Amniotic epithelial cell (primary cell): ENCODE measurements around the gene MPND.
"Not testable (repeated sequence)": the region's sequence is repeated elsewhere in the genome, so short reads cannot be mapped to it uniquely, and the experiment has no call there.

Source experiments
- DNase-seq: peaks from one replicate; pipeline ENCODE4 v3.0.0-alpha.2; 2010; ENCODE audit warnings: low read depth

Gene MPND

GRCh38 chr19:4320419-4320818 lies 22.9 kb upstream of the MPND start:
- no peak for DNase-seq

GRCh38 chr19:4322942-4323665 lies 20.3 kb upstream of the MPND start:
- no peak for DNase-seq

- DNase-seq = no peak
Observed at GRCh38 chr19:4323692-4324091, 19.7 kb upstream of the MPND start.

GRCh38 chr19:4324228-4324627 lies 19.1 kb upstream of the MPND start:
- DNase-seq = no peak

GRCh38 chr19:4326215-4326836 lies 17.0 kb upstream of the MPND start:
- DNase-seq = no peak

GRCh38 chr19:4326837-4327251 lies 16.5 kb upstream of the MPND start:
- no peak for DNase-seq

GRCh38 chr19:4327252-4327876 lies 16.0 kb upstream of the MPND start:
- peak; percentile 39 for DNase-seq

GRCh38 chr19:4327877-4328242 lies 15.5 kb upstream of the MPND start:
- no peak for DNase-seq

GRCh38 chr19:4328243-4328990 lies 14.9 kb upstream of the MPND start:
- peak; percentile 81 for DNase-seq

GRCh38 chr19:4328991-4329681 lies 14.2 kb upstream of the MPND start:
- not testable (repeated sequence) for DNase-seq

- DNase-seq = no peak
Observed at GRCh38 chr19:4329858-4330257, 13.5 kb upstream of the MPND start.

- no peak for DNase-seq
Observed at GRCh38 chr19:4334929-4335570, 8.3 kb upstream of the MPND start.

- peak; percentile 15 for DNase-seq
Observed at GRCh38 chr19:4337906-4338440, 5.4 kb upstream of the MPND start.

- DNase-seq = peak; percentile 40
Observed at GRCh38 chr19:4338441-4339355, 4.7 kb upstream of the MPND start, which contains the start of gene STAP2. Gene STAP2, minus strand, starts transcription at chr19:4338827. Its CDS starts 74 bp downstream, at chr19:4338753.

- DNase-seq = peak; percentile 82
Observed at GRCh38 chr19:4342314-4342614, 1.1 kb upstream of the MPND start.

- peak; percentile 100 for DNase-seq
Observed at GRCh38 chr19:4342615-4343369, 570 bp upstream of the MPND start.

GRCh38 chr19:4345342-4346019 lies 2.1 kb downstream of the MPND start:
- no peak for DNase-seq

GRCh38 chr19:4346020-4346383 lies 2.6 kb downstream of the MPND start:
- DNase-seq = no peak

GRCh38 chr19:4347521-4347920 lies 4.2 kb downstream of the MPND start:
- DNase-seq = no peak
